ENCODE measurements around the gene CEACAM8.

CEACAM8 gene

GRCh38 chr19:42634409-42635232 lies 39.9 kb upstream of the CEACAM8 start:
- no peaks in the 10 kb centered on the region for H3K36me3 ChIP-seq (ENCODE audit: control insufficient read depth in 2 of 2, insufficient read depth in 1 of 2, low read length in 2 of 2)
- H3K4me3 ChIP-seq (ENCODE audit: low read depth, low read length): no peak overlapping the region
- H3K27ac ChIP-seq (ENCODE audit: extremely low read depth, low read depth, low read length): no peak overlapping the region
- POLR2A ChIA-PET: interaction anchor here (0.6 kb wide), 1 partner anchor 1185 kb away, joined by 5 read pairs; no protein-coding TSS in a partner anchor
- CTCF ChIA-PET: interaction anchor here (0.6 to 3.8 kb wide), 55 partner anchors 9 to 1471 kb away, joined by 3 to 71 read pairs (median 4); partner anchors contain the start of gene PSG3
- H3K9me3 ChIP-seq (ENCODE audit: control insufficient read depth, insufficient read depth, low read depth, low read length): no peaks in the 10 kb centered on the region; the same call in 1 of the 2 replicates
- TF ChIP-seq CTCF (tag by site-specific recombination; IDR thresholded peaks at IDR 0.05) (peak; percentile 86), ZNF266 (tag by site-specific recombination; IDR thresholded peaks at IDR 0.05; ENCODE audit: low read depth) (no peak), ZIC2 (tag by site-specific recombination; IDR thresholded peaks at IDR 0.05) (0 out of 2 replicates have a peak, but pooled peaks have one; percentile 22), ZNF549 (tag by site-specific recombination; IDR thresholded peaks at IDR 0.05) (no peak), GFI1B (tag by site-specific recombination; IDR thresholded peaks at IDR 0.05) (no peak), ZNF561 (tag by site-specific recombination; IDR thresholded peaks at IDR 0.05; ENCODE audit: borderline replicate concordance) (no peak), OSR2 (tag by site-specific recombination; IDR thresholded peaks at IDR 0.05) (no peak), ZNF211 (tag by site-specific recombination; IDR thresholded peaks at IDR 0.05; ENCODE audit: low read depth) (no peak), ZNF132 (tag by site-specific recombination; IDR thresholded peaks at IDR 0.05; ENCODE audit: borderline replicate concordance) (no peak), ZNF654 (tag by site-specific recombination; IDR thresholded peaks at IDR 0.05; ENCODE audit: low read depth) (peak; percentile 63), ZNF596 (tag by site-specific recombination; IDR thresholded peaks at IDR 0.05) (no peak), YY2 (tag by site-specific recombination; IDR thresholded peaks at IDR 0.05) (peak; percentile 42; the same call in 1 of the 2 replicates), ATF2 (tag by site-specific recombination; IDR thresholded peaks at IDR 0.05; ENCODE audit: low read depth) (no peak)
- TF ChIP-seq, protein P1, sequence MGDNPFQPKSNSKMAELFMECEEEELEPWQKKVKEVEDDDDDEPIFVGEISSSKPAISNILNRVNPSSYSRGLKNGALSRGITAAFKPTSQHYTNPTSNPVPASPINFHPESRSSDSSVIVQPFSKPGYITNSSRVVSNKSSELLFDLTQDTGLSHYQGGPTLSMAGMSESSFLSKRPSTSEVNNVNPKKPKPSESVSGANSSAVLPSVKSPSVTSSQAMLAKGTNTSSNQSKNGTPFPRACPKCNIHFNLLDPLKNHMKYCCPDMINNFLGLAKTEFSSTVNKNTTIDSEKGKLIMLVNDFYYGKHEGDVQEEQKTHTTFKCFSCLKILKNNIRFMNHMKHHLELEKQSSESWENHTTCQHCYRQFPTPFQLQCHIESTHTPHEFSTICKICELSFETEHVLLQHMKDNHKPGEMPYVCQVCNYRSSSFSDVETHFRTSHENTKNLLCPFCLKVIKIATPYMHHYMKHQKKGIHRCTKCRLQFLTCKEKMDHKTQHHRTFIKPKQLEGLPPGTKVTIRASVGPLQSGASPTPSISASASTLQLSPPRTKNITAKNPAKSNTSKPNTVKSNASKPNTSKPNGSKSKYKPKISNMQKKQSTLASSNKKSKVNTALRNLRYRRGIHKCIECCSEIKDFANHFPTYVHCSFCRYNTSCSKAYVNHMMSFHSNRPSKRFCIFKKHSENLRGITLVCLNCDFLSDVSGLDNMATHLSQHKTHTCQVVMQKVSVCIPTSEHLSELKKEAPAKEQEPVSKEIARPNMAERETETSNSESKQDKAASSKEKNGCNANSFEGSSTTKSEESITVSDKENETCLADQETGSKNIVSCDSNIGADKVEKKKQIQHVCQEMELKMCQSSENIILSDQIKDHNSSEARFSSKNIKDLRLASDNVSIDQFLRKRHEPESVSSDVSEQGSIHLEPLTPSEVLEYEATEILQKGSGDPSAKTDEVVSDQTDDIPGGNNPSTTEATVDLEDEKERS (tag by site-specific recombination; IDR thresholded peaks at IDR 0.05): 0 out of 2 replicates have a peak, but pooled peaks have one; percentile 24
- no peaks in the 10 kb centered on the region for H3K4me1 ChIP-seq (ENCODE audit: control insufficient read depth, insufficient read depth, low read length)

DNA sequence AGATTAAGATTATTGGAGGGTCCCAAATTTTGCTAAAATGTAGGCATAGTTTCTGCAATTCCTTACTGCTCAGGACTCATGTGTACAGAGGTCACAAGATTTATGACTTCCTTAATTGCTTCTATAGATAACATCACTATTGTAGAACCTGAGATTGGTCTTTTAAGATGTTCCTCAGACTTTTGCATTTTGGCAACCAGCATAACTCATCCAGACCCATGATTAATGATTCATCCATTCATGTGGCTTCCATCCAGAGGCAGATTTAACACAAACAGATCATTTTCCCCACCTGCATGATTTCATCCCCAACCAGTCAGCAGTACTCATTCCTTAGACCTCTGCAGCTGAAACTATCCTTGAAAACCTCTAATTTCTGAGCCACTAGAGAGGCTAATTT lies 34.5 kb upstream of the CEACAM8 start:
- TF ChIP-seq ZNF580 (tag by site-specific recombination; IDR thresholded peaks at IDR 0.05) (no peak), ZNF830 (tag by site-specific recombination; IDR thresholded peaks at IDR 0.05; ENCODE audit: low read depth) (no peak), HOXC10 (CRISPR knock-in tag; IDR thresholded peaks at IDR 0.05) (no peak), SETDB1 (IDR thresholded peaks at IDR 0.05; ENCODE audit: insufficient read length, low read length) (peak; percentile 32)
- TF ChIP-seq, protein P2, sequence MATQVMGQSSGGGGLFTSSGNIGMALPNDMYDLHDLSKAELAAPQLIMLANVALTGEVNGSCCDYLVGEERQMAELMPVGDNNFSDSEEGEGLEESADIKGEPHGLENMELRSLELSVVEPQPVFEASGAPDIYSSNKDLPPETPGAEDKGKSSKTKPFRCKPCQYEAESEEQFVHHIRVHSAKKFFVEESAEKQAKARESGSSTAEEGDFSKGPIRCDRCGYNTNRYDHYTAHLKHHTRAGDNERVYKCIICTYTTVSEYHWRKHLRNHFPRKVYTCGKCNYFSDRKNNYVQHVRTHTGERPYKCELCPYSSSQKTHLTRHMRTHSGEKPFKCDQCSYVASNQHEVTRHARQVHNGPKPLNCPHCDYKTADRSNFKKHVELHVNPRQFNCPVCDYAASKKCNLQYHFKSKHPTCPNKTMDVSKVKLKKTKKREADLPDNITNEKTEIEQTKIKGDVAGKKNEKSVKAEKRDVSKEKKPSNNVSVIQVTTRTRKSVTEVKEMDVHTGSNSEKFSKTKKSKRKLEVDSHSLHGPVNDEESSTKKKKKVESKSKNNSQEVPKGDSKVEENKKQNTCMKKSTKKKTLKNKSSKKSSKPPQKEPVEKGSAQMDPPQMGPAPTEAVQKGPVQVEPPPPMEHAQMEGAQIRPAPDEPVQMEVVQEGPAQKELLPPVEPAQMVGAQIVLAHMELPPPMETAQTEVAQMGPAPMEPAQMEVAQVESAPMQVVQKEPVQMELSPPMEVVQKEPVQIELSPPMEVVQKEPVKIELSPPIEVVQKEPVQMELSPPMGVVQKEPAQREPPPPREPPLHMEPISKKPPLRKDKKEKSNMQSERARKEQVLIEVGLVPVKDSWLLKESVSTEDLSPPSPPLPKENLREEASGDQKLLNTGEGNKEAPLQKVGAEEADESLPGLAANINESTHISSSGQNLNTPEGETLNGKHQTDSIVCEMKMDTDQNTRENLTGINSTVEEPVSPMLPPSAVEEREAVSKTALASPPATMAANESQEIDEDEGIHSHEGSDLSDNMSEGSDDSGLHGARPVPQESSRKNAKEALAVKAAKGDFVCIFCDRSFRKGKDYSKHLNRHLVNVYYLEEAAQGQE (tag by site-specific recombination; IDR thresholded peaks at IDR 0.05): no peak
- no peaks in the 10 kb centered on the region for H3K36me3 ChIP-seq (ENCODE audit: control insufficient read depth in 2 of 2, insufficient read depth in 1 of 2, low read length in 2 of 2)
- H3K4me1 ChIP-seq (ENCODE audit: control insufficient read depth, insufficient read depth, low read length): no peaks in the 10 kb centered on the region; the same call in 1 of the 2 replicates
- no peaks in the 10 kb centered on the region for H3K9me3 ChIP-seq (ENCODE audit: control insufficient read depth, insufficient read depth, low read depth, low read length)
- no peak overlapping the region for H3K27ac ChIP-seq (ENCODE audit: extremely low read depth, low read depth, low read length)
- H3K4me3 ChIP-seq (ENCODE audit: low read depth, low read length): no peak overlapping the region
- ChIA-PET CTCF (interaction anchor here (0.6 kb wide), 2 partner anchors 70 to 350 kb away, joined by 3 read pairs; no protein-coding TSS in a partner anchor), POLR2A (no interaction called here)

Data from HEK293 (cell line).